Non-pigmented ciliary epithelial cell (primary cell): ENCODE data around the gene IL6.
"Not testable (repeated sequence)": the region's sequence is repeated elsewhere in the genome, so short reads cannot be mapped to it uniquely, and the experiment has no call there.

Experiments used
- DNase-seq: peaks from one replicate; pipeline ENCODE4 v3.0.0-alpha.2; 2010; ENCODE audit warnings: low read depth

Gene IL6

DNA sequence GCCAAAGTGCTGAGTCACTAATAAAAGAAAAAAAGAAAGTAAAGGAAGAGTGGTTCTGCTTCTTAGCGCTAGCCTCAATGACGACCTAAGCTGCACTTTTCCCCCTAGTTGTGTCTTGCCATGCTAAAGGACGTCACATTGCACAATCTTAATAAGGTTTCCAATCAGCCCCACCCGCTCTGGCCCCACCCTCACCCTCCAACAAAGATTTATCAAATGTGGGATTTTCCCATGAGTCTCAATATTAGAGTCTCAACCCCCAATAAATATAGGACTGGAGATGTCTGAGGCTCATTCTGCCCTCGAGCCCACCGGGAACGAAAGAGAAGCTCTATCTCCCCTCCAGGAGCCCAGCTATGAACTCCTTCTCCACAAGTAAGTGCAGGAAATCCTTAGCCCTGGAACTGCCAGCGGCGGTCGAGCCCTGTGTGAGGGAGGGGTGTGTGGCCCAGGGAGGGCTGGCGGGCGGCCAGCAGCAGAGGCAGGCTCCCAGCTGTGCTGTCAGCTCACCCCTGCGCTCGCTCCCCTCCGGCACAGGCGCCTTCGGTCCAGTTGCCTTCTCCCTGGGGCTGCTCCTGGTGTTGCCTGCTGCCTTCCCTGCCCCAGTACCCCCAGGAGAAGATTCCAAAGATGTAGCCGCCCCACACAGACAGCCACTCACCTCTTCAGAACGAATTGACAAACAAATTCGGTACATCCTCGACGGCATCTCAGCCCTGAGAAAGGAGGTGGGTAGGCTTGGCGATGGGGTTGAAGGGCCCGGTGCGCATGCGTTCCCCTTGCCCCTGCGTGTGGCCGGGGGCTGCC is at the start of gene IL6:
Gene IL6 (plus strand): TSS at position 294 of the 807 bp plus-strand sequence. CDS start 63 bp downstream, at position 357.
- peak; percentile 92 for DNase-seq

DNA sequence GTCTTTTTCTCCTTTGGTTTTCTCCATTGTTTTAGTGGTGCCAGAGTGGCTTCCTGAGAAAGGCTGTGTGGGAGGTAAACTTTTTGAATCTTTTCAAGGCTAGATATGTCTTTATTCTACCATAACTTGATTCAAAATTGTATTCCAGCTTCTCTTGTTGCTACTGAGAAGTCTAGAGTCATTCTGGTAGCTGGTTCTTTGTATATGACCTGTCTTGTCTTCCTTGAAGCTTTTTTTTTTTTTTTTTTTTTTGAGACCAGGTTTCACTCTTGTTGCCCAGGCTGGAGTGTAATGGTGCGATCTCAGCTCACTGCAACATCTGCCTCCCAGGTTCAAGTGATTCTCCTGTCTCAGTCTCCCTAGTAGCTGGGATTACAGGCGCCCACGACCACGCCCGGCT is 49.7 kb upstream of the IL6 start:
- DNase-seq = not testable (repeated sequence)

DNA sequence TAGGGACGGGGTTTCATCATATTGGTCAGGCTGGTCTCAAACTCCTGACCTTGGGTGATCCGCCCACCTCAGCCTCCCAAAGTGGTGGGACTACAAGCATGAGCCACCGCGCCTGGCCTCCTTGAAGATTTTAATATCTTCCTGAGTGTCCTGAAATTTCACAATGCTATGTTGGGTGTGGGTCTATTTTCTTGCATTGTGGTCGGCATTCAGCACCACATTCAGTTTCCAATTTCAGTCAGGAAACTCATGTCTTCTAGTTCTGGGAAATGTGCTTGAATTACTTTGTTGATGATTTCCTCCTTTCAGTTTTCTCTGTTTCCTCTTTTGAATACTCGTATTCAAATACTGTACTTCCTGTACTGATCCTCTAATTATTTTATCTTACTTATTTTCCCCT is 49.3 kb upstream of the IL6 start:
- DNase-seq = no peak

DNA sequence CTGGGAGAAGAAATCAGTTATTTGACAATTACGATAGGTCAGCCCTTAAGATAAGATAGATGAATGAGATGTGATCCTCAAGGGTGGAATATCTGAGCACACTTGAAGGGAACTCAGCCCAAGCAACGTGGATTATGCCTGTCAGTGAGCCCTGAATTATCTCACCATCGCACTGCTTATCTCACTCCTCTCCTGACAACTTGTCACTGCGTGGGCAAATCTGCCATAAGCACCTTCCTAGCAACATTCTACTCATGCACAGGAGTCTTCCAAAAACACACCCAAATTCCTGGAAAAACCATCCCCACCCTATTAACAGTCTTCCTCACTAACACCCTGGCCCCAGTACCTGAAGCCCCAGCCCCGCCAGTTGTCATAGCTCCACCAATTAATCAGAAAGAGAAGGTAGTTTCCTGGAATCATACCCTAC is 46.5 kb upstream of the IL6 start:
- DNase-seq = no peak

DNA sequence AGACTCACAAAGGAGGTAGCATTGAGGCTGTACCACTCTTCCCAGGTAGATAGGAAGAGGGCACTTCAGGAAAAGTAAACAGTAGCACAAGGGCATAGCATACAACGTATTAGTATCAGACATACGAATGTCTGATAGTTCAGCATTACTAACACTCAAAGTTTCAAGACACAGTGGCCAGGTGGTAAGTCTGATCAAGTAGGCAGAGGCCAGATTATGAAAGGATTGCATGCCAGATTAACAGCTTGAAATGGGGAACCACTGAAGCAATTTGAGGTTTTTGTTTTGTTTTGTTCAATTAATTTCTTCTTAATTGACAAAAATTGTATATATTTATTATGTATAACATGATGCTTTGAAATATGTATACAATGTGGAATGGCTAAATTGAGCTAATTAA is 45.7 kb upstream of the IL6 start:
- no peak for DNase-seq

DNA sequence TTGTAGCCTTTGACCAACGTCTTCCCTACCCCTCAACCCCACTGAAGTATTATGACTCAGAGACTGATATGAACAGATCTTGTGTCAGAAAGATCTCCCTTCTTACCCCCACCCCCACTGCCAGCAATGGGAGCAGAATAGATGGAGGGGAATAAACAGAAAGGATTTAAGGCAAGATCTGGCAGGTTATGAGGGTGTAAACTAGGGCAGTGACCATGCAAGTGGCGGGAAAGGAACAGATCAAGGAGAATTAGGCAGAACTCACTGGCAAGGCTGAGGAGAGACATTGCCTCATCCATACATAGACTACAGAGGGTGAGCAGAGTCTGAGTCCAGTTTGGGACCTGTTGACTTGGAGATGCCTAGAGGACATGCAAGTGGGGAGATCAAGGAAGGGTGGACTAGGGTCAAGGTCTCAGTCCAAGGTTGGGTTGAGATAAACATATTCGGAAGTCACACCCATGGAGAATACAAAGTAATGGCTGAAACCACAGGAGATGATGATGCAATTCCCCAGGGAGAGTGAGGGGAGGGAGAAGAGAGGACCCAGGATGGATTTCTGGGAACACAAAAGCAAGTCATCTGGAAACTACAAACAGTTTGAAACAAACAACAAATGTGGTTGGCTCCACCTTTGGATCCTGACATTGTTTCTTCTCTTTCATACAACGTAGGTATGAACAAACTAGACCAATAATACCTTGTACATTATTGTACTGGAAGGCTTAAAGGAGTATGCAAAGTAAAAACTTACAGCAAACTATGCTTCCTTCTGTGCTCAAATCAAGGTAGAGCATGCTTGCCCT is 44.9 kb upstream of the IL6 start:
- DNase-seq = no peak

DNA sequence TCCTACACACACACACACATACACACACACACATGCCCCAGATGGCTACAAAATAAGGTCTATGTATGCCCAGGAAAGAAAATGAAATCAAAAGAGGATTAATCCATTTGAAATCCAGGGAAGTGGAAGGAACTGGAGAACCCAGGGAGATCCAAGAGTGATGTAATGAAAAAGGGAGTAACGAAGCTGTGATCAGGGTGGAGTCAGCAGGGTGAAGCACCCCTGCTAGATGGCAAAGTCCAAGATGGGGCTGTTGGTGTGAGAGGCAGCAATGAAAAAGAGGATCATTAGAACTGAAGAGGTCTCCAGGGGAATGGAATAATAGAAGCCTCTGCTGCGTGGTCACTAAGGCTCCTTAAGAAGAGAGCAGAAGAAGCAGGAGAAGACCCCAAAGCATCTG is 43.6 kb upstream of the IL6 start:
- DNase-seq = no peak

DNA sequence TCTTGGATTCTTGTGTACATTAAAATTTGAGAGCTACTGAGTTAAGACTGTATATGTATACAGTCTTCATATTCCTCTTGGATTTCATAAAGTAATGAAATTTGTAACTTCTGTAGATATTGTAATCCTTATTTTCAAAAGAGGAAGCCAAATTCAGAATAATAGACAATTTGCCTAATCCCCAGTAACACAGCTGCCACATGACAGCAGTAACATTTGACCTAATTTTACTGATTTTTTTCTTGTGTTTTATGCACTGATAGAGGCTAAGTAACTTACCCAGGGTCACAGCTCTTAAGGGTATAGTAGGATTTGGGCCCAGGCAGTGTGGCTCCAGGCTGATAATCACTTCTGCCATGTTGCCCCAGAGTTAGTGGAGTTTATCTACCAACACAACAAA is 40.4 kb upstream of the IL6 start:
- DNase-seq = no peak

DNA sequence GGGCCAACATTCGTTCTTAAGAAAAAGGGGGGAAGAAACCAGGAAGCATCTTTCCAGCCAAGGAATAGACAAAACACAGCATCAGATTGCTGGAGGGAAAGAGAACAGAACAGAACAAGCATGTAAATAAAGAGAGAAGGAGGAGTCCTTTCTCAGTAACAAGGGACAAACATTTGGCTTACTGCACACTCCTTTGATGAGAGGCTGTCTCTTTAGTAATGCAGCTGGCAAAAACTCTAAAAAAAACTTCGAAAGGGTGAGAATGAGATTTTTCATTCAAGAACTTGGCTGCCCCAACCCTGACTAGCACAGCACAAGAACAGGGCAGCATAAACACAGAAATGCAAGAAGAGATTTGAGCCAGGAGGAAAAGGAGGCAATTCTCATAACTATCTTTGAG is 38.9 kb upstream of the IL6 start:
- DNase-seq = no peak

DNA sequence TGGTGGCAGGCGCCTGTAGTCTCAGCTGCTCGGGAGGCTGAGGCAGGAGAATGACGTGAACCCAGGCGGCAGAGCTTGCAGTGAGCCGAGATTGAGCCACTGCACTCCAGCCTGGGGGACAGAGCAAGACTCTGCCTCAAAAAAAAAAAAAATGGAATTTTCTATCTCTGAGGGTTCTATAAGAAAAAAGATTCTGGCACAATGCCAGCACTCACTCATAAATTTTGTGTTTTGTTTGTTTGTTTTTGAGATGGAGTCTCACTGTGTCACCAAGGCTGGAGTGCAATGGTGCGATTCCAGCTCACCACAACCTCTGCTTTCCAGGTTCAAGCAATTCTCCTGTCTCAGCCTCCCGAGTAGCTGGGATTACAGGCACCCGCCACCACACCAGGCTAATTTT is 38.1 kb upstream of the IL6 start:
- not testable (repeated sequence) for DNase-seq

DNA sequence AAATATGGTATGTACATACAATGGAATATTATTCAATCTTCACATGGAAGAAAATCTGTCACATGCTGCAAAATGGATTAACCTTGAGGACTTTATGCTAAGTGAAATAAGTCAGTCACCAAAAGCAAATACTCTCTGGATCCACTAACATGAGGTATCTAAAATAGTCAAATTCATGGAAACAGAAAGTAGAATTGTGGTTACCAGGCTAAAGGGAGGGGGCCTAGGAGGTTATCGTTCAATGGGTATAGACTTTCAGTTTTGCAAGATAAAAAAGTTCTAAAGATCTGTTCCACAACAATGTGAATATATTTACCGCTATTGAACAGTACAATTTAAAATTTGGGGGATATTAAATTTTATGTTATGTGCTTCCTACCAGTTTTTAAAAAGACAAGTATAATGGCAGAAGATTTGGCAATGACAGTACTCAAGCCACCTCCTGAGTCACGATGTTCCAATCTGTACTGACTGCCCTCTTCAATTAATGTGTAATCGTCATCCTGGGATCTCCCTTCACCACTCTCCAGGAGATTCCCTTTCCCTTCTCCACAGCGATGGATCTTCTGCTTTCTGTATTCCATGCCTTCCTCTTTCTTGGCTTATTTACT is 32.3 kb upstream of the IL6 start:
- no peak for DNase-seq

DNA sequence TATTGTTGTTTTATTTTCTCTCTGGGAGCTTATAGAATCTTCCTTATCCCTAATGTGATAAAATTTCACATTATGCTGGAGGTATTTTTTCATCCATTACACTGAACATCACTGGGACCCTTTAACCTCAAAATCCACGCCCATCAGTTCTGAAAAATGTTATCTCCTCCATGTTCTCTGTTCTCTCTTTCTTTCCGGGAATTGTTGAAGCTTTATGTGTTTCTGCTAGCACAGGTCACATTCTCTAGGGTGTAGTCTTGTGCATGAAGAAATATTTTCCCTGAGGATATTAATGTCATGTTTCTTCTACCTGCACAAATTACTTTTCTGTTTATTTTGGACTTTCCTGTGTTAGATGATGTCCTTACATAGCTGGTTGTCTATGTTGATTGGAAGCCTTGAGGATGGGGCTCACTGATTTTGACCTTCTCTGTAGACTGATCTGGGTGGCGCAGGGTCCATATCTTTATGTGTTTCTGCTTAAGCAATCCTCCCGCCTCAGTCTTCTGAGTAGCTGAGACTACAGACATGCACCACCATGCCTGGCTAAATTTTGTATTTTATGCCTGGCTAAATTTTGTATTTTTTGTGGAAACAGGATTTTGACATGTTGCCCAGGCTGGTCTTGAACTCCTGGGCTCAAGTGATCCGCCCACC is 31.4 kb upstream of the IL6 start:
- no peak for DNase-seq

DNA sequence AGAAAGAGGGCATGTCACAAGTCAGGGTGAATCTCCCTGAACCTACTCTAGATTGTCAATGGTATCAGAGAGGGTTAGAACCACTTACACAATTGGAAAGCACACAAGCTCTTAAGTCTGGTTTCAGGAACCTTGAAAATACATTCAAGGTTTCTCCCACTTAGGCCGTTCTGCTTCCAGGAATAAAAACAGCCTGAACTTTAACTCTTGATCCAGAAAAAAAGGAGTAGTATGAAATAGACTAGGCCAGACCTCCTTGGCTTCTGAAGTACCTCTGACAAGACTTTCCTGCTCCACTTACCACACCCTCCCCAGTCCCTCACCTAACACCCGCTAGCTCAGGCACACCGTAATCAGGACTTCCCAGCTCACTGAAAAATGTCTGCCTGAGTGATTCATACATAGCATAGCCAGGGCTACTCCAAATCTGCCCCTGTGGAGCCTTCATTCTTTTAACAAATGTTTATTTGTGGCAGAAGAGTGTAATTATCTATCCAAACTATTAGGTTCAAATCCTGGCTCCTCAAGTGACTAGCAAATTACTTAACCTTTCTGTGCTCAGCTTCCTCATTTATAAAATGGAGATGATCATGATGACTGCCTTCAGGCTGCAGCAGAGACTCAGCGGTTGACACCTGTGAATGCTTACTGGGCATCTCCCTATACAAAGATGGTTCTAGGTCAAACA is 30.3 kb upstream of the IL6 start:
- DNase-seq = no peak

DNA sequence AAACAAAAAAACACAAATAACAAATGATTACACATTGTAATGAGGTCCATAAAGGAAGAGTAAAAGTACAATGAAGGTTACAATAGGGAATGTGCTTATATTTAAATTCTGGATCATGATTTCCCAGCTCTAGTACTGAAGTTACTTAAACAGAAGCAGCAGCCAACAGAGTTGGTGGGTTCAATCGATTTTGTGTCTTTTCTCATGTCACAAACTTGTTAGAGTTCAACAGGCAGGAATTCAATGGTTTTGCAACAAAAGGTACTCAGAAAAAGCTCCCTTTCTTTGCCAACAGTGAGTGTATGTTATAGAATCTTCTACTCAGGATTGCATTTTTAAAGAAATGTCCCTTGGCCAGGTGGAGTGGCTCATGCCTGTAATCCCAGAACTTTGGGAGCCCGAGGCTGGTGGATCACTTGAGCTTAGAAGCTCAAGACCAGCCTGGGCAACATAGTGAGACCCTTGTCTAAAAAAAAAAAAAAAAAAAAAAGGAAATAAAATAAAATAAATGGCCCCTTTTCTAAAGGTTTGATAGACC is 29.6 kb upstream of the IL6 start:
- no peak for DNase-seq

DNA sequence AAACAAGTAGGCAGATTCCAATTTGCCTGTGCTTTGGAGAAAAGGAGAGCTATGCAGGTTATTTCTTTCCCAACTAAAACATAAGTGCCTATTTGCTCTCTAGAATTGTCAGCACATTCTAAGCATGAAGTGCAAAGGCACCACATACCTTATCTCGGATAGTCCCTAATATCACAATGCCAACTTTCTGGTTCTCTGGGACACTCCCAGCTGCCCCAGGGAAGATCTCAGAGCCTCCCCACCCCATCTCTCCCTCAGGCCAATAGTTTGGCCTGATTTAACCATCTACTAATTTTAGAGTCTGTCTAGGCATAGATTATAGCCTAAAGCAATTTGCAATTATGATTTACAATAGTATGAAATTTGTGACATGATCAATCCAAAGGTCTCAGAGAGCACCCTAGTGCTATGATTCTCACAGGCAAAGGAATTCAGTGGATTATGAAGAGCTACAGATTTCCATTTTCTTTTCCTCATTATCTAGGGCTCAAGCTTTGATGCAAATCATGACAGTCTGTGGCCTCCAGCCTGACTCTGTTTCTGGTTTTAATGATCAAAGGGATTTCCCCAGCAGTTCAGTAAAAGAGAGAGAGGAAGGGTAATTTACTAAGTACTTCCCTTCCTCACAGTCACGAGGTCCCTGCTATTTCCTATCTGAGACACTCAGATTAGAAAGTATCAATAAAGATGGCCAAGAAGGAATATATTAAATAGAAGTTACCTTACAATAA is 29.0 kb upstream of the IL6 start:
- no peak for DNase-seq

DNA sequence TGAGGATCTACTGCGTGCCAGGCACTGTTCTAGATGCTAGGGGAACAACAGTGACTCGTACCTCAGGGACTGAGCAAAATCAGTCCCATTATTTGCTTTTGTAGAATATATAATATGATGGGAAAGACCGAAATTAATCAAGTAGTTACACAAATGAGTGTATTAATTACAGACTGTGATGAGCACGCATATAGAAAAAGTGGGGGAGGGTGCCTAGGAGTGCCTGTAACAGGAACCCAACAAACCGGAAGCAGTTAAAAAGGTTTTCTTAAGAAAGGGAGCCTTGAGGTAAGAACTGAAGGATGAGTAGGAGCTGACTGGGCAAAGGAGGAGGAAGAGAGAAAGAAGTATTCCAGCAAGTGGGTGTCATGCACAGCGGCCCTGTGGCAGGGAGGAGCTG is 28.2 kb upstream of the IL6 start:
- DNase-seq = no peak

DNA sequence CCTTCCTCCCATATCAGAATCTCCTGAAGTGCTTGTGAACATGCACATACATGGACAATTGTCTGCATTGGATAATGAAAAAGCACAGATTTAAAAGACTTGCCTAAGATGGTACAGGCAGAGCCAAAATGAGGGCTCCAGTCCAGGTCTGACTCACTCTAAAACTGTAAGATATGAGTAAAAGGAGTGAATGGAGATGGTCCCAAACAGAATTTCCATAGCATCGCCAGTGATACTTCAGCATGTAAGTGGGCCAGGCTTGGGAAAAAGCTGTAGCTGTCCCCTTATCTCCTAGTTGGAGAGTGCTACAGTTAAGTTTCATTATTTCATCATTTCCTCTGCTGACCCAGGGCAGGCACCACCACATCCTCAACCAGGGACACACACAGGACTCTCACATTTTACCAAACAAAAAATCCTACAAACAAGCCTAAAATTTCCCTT is 26.4 kb upstream of the IL6 start:
- DNase-seq = no peak

DNA sequence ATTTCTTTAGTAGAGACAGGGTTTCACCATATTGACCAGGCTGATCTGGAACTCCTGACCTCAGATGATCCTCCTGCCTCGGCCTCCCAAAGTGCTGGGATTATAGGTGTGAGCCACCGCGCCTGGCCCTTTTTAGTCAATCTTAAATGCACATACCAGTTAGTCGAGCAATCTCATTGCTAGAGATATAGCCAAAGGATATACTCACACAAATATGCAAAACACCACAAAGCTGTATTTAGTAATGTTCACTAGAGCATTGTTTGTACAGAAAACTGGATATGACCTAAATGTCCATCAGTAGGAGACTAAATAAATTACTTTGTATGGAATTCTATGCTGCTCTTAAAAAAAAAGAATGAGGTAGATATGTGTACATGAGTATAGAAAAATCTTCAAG is 24.5 kb upstream of the IL6 start:
- DNase-seq = no peak

DNA sequence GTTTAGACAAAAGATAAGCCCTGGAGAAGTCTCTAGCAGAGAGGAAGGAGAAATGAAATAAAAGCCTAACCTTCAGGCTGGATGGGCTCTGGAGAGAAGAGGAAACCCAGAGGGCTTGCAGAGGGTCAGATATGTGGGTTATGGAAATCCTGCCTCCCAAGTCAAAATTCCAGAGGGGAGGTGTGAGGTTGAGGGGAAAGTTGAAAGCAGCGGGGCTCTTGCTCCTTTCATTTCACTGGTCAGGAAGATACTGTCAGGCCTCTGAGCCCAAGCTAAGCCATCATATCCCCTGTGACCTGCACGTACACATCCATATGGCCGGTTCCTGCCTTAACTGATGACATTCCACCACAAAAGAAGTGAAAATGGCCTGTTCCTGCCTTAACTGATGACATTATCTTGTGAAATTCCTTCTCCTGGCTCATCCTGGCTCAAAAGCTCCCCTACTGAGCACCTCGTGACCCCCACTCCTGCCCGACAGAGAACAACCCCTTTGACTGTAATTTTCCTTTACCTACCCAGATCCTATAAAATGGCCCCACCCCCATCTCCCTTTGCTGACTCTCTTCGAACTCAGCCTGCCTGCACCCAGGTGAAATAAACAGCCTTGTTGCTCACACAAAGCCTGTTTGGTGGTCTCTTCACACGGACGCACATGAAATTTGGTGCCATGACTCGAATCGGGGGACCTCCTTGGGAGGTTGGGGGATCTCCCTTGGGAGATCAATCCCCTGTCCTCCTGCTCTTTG is 23.7 kb upstream of the IL6 start:
- not testable (repeated sequence) for DNase-seq

DNA sequence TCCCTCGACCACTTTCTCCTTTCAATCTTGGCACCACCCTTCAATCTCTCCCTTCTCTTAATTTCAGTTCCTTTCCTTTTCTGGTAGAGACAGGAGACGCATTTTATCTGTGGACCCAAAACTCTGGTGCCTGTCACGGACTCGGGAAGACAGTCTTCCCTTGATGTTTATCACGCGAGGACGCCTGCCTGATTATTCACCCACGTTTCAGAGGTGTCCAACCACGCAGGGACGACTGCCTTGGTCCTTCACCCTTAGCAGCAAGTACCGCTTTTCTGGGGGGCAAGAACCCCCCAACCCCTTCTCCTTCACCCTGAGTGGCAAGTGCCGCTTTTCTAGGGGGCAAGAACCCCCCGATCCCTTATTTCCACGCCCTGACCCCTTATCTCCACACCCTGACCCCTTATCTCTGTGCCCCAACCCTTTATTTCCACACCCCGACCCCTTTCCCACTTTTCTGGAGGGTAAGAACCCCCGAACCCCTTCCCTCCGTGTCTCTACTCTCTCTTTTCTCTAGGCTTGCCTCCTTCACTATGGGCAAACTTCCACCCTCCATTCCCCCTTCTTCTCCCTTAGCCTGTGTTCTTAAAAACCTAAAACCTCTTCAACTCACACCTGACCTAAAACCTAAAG is 22.9 kb upstream of the IL6 start:
- DNase-seq = not testable (repeated sequence)
